IMR-90 (cell line): ENCODE results near the gene MKNK2. TPM values are rescaled to one million over a fixed set of nuclear protein-coding genes. Genes with fewer than 3 reads are reported as not detected.
"Not testable (repeated sequence)": the region's sequence is repeated elsewhere in the genome, so short reads cannot be mapped to it uniquely, and the experiment has no call there.

Experiments used
- ATAC-seq: fragments of 200-7000 bp; cut with Tn5 transposase; 2 replicates; pipeline ENCODE4 v1.9.1; 2020; ENCODE audit warnings: low read depth, mild to moderate bottlenecking, moderate library complexity
- BruUV-seq: library from RNA; stranded (reverse); fragments of 400-500 nt; replicated peaks from 2 replicates; lab custom pipeline; 2021; lab: Mats Ljungman, UMichigan
- CTCF ChIA-PET: fragments of 300-600 bp; formaldehyde crosslinking; extraction: SDS; loops from one replicate; lab custom pipeline; 2021; ENCODE audit warnings: antibody characterized with exemption; lab: Yijun Ruan, JAX
- POLR2A ChIA-PET: fragments of 300-600 bp; sonication (Branson Sonifier 250); formaldehyde crosslinking; loops from one replicate; lab custom pipeline; 2022; ENCODE audit warnings: antibody characterized with exemption; ENCODE audit not compliant: unreplicated experiment; lab: Charles Lee
- DNase-seq: peaks from one replicate; pipeline ENCODE4 v3.0.0; 2013
- H2AFZ ChIP-seq: replicated peaks from 2 replicates; pipeline ENCODE3; 2013; ENCODE audit warnings: low read length, mild to moderate bottlenecking; ENCODE audit not compliant: poor library complexity
- H2AK5ac ChIP-seq: 2 replicates; pipeline ENCODE4 v1.6.1; 2013; ENCODE audit warnings: low read depth, low read length, inconsistent platforms
- H2AK9ac ChIP-seq: replicated peaks from 2 replicates; pipeline ENCODE3; 2013; ENCODE audit warnings: mild to moderate bottlenecking, low read depth, low read length, moderate library complexity; ENCODE audit not compliant: poor library complexity
- H2BK120ac ChIP-seq: 2 replicates; pipeline ENCODE4 v1.6.1; 2013; ENCODE audit warnings: low read depth, low read length, inconsistent platforms
- H2BK15ac ChIP-seq: 3 replicates; pipeline ENCODE4 v1.6.1; 2013; ENCODE audit warnings: low read depth, low read length, inconsistent platforms
- H2BK20ac ChIP-seq: 2 replicates; pipeline ENCODE4 v1.6.1; 2013; ENCODE audit warnings: low read depth, mild to moderate bottlenecking, inconsistent platforms, low read length, moderate library complexity
- H2BK5ac ChIP-seq: 2 replicates; pipeline ENCODE4 v1.6.1; 2013; ENCODE audit warnings: mild to moderate bottlenecking, low read depth, low read length, inconsistent platforms; ENCODE audit not compliant: poor library complexity, severe bottlenecking
- H3K14ac ChIP-seq: replicated peaks from 2 replicates; pipeline ENCODE4 v1.6.1; 2013; ENCODE audit warnings: low read depth, low read length, inconsistent platforms
- H3K18ac ChIP-seq: 2 replicates; pipeline ENCODE4 v1.6.1; 2013; ENCODE audit warnings: low read depth, low read length, control low read depth
- H3K23ac ChIP-seq: 2 replicates; pipeline ENCODE4 v1.6.1; 2013; ENCODE audit warnings: low read depth, low read length, inconsistent platforms
- H3K27ac ChIP-seq: 2 replicates; pipeline ENCODE4 v1.5.1; 2013; ENCODE audit warnings: mild to moderate bottlenecking, control low read depth, low read length; ENCODE audit not compliant: insufficient read depth
- H3K27me3 ChIP-seq: 2 replicates; pipeline ENCODE4 v1.6.1; 2013; ENCODE audit warnings: low read length; ENCODE audit not compliant: control insufficient read depth, insufficient read depth
- H3K36me3 ChIP-seq: 2 replicates; pipeline ENCODE4 v1.6.1; 2013; ENCODE audit warnings: low read length, mixed read lengths; ENCODE audit not compliant: control insufficient read depth, insufficient read depth
- H3K4ac ChIP-seq: 2 replicates; pipeline ENCODE4 v1.6.1; 2013; ENCODE audit warnings: low read depth, low read length, inconsistent platforms
- H3K4me1 ChIP-seq: 2 replicates; pipeline ENCODE4 v1.6.1; 2013; ENCODE audit warnings: low read length, mixed read lengths; ENCODE audit not compliant: control insufficient read depth, insufficient read depth
- H3K4me2 ChIP-seq: 2 replicates; pipeline ENCODE4 v1.6.1; 2013; ENCODE audit warnings: low read depth, mild to moderate bottlenecking, control low read depth, low read length, moderate library complexity
- H3K4me3 ChIP-seq: 2 replicates; pipeline ENCODE4 v1.5.1; 2013; ENCODE audit warnings: low read depth, mild to moderate bottlenecking, control low read depth, low read length, moderate library complexity; ENCODE audit not compliant: insufficient read depth
- H3K56ac ChIP-seq: 2 replicates; pipeline ENCODE4 v1.6.1; 2013; ENCODE audit warnings: low read length, inconsistent platforms; ENCODE audit not compliant: insufficient read depth; ENCODE audit errors: extremely low read depth
- H3K79me1 ChIP-seq, 2 experiments: 2 replicates each; pipeline ENCODE4 v1.6.1; 2013; ENCODE audit warnings: low read length in 2 of 2, inconsistent platforms in 1 of 2, low read depth in 1 of 2
- H3K9ac ChIP-seq: 2 replicates; pipeline ENCODE4 v1.6.1; 2013; ENCODE audit warnings: low read depth, low read length, control low read depth
- H3K9me1 ChIP-seq: 2 replicates; pipeline ENCODE4 v1.6.1; 2013; ENCODE audit warnings: low read length, inconsistent platforms; ENCODE audit not compliant: insufficient read depth
- H3K9me3 ChIP-seq: 2 replicates; pipeline ENCODE4 v1.6.1; 2013; ENCODE audit warnings: low read length; ENCODE audit not compliant: control insufficient read depth, insufficient read depth
- H4K20me1 ChIP-seq: 2 replicates; pipeline ENCODE4 v1.6.1; 2013; ENCODE audit warnings: low read length, inconsistent platforms; ENCODE audit not compliant: insufficient read depth
- H4K5ac ChIP-seq: 2 replicates; pipeline ENCODE4 v1.6.1; 2013; ENCODE audit warnings: mild to moderate bottlenecking, low read depth, low read length, control low read depth
- H4K8ac ChIP-seq, 2 experiments: 2 replicates each; pipeline ENCODE4 v1.6.1; 2013; ENCODE audit warnings: low read depth in 2 of 2, low read length in 2 of 2, control low read depth in 1 of 2, inconsistent platforms in 1 of 2
- H4K91ac ChIP-seq: 2 replicates; pipeline ENCODE4 v1.6.1; 2013; ENCODE audit warnings: low read depth, low read length, inconsistent platforms; ENCODE audit not compliant: insufficient read depth
- WGBS, 2 experiments: methylation state at CpG; one replicate each; pipeline versions ENCODE4 v1.1.5 to v1.1.7; 2013; ENCODE audit warnings: missing lambda C conversion rate in 2 of 2; ENCODE audit not compliant: insufficient read length in 1 of 2; ENCODE audit errors: extremely low coverage in 2 of 2; 5-methylcytosine and 5-hydroxymethylcytosine counted together
- dilution Hi-C: fragments of 300-500 bp; cut with HindIII; formaldehyde crosslinking; loops from one replicate; pipeline ENCODE4 v1.14.3; 2018; ENCODE audit warnings: low sequenced_read_pairs; ENCODE audit not compliant: unreplicated experiment
- in situ Hi-C: fragments of 300-500 bp; cut with MboI; formaldehyde crosslinking; loops from 3 replicates; pipeline ENCODE4 v1.14.3; 2019; ENCODE audit warnings: low sequenced_read_pairs, inconsistent platforms, mixed read lengths
- intact Hi-C: fragments of 100-400 bp; cut with micrococcal nuclease; formaldehyde crosslinking; loops from 2 replicates; pipeline ENCODE4 v1.10.0; 2022
- polyA plus RNA-seq, 3 experiments: library from polyadenylated mRNA; depleted of rRNA; stranded (reverse); fragments of >200 nt; gene quantifications; 2 replicates each; pipeline ENCODE4 v1.2.3, GENCODE V29; 2012; ENCODE audit warnings: low replicate concordance in 1 of 3
- total RNA-seq: library from RNA; depleted of rRNA; stranded (reverse); fragments of >200 nt; gene quantifications from 2 replicates; pipeline ENCODE4 v1.2.3, GENCODE V29; 2012

The MKNK2 gene
- total and polyA plus RNA-seq, 2 of the 4 experiments (the other 2 are of a cell fraction) = 21.9 to 31.8 TPM

GRCh38 chr19:2091926-2092525 lies 41.0 kb upstream of the MKNK2 start:
- ATAC-seq, H3K27ac ChIP-seq, CTCF ChIA-PET, H3K4me3 ChIP-seq, H4K91ac ChIP-seq, BruUV-seq, H2AK9ac ChIP-seq, H3K23ac ChIP-seq, H2AK5ac ChIP-seq, H2BK5ac ChIP-seq, H3K4ac ChIP-seq, H3K18ac ChIP-seq, in situ Hi-C loops, DNase-seq, H2AFZ ChIP-seq, H3K9me3 ChIP-seq, dilution Hi-C loops, H4K5ac ChIP-seq, H3K27me3 ChIP-seq, POLR2A ChIA-PET, H2BK15ac ChIP-seq, H4K8ac ChIP-seq, intact Hi-C loops, H3K56ac ChIP-seq, H3K4me2 ChIP-seq, H3K9ac ChIP-seq, H2BK20ac ChIP-seq, H2BK120ac ChIP-seq, H3K14ac ChIP-seq, H3K36me3 ChIP-seq: not testable (repeated sequence)
- Histone ChIP-seq H3K79me1 (peaks cover 27 to 76% of the 10 kb centered on the region in 2 experiments), H3K9me1 (peaks cover 23% of the 10 kb centered on the region), H4K20me1 (peaks cover 12% of the 10 kb centered on the region), H3K4me1 (peaks cover 11% of the 10 kb centered on the region)
- no CpG with 5 or more reads among the region's 13 CpGs for WGBS, 2 experiments
